B cell (primary cell): ENCODE results near the gene MRPS27. TPM values are rescaled to one million over a fixed set of nuclear protein-coding genes. Genes with fewer than 3 reads are reported as not detected.

Experiments used
- ATAC-seq: fragments of 200-7000 bp; cut with Tn5 transposase; one replicate; pipeline ENCODE4 v1.10.0; 2021; ENCODE audit warnings: low read depth, mild to moderate bottlenecking, moderate number of reproducible peaks, moderate library complexity
- CTCF ChIA-PET: fragments of 350-600 bp; sonication (Branson Sonifier 250); formaldehyde crosslinking; loops from one replicate; lab custom pipeline; 2021; ENCODE audit warnings: antibody characterized with exemption, inconsistent platforms; lab: Charles Lee
- POLR2A ChIA-PET: fragments of 350-600 bp; sonication (Branson Sonifier 250); formaldehyde crosslinking; loops from one replicate; lab custom pipeline; 2021; ENCODE audit warnings: antibody characterized with exemption; lab: Charles Lee
- DNase-seq: peaks from one replicate; pipeline ENCODE4 v3.0.0; 2013
- H2AFZ ChIP-seq: 2 replicates; pipeline ENCODE4 v1.6.1; 2012; ENCODE audit warnings: mild to moderate bottlenecking, low read depth, low read length; ENCODE audit not compliant: insufficient read depth, poor library complexity, severe bottlenecking
- H3K27ac ChIP-seq, 2 donors: 1 replicate in 1 of 2; 2 replicates in 1 of 2; pipeline ENCODE4 v1.5.1; 2012 to 2013; ENCODE audit warnings: low read length in 2 of 2, mild to moderate bottlenecking in 2 of 2, moderate library complexity in 1 of 2
- H3K27me3 ChIP-seq, 4 experiments: fragments of 200-600 bp in 1 of 4; sonication (generic) in 1 of 4; replicated peaks in 1 of 4; 1 replicate in 2 of 4; 2 replicates in 2 of 4; pipeline versions ENCODE4 v1.6.1 to v1.7.0; 2013 to 2016; ENCODE audit warnings: low read length in 3 of 4, mild to moderate bottlenecking in 2 of 4, mixed read lengths in 1 of 4, moderate library complexity in 1 of 4; ENCODE audit not compliant: insufficient read depth in 4 of 4, control insufficient read depth in 3 of 4; ENCODE audit errors: control extremely low read depth in 1 of 4
- H3K36me3 ChIP-seq, 2 experiments: replicated peaks in 1 of 2; 1 replicate in 1 of 2; 2 replicates in 1 of 2; pipeline versions ENCODE4 v1.6.1 to v1.7.1; 2013; ENCODE audit warnings: low read length in 1 of 2; ENCODE audit not compliant: insufficient read depth in 2 of 2, control insufficient read depth in 1 of 2; ENCODE audit errors: control extremely low read depth in 1 of 2, extremely low read depth in 1 of 2
- H3K4me1 ChIP-seq, 2 donors: fragments of 200-600 bp in 1 of 2; sonication (generic) in 1 of 2; 1 replicate in 1 of 2; 2 replicates in 1 of 2; pipeline versions ENCODE4 v1.5.1 to v1.6.1; 2013 to 2017; ENCODE audit warnings: low read length in 2 of 2; ENCODE audit not compliant: control insufficient read depth in 2 of 2, insufficient read depth in 2 of 2
- H3K4me2 ChIP-seq: replicated peaks from 2 replicates; pipeline ENCODE3; 2012; ENCODE audit warnings: mild to moderate bottlenecking, low read depth, low read length; ENCODE audit not compliant: poor library complexity, severe bottlenecking
- H3K4me3 ChIP-seq, 5 experiments: fragments of 200-600 bp in 1 of 5; sonication (generic) in 1 of 5; 1 replicate in 3 of 5; 2 replicates in 2 of 5; pipeline versions ENCODE4 v1.5.1 to v1.7.0; 2011 to 2016; ENCODE audit warnings: low read length in 4 of 5, mild to moderate bottlenecking in 4 of 5, low read depth in 2 of 5, control low read depth in 1 of 5, moderate library complexity in 1 of 5; ENCODE audit not compliant: insufficient read depth in 1 of 5; ENCODE audit errors: control extremely low read depth in 1 of 5, extremely low read depth in 1 of 5
- H3K79me2 ChIP-seq: fragments of 200-600 bp; sonication (generic); one replicate; pipeline ENCODE4 v1.6.0; 2016; ENCODE audit warnings: low read length; ENCODE audit not compliant: control insufficient read depth, insufficient read depth
- H3K9ac ChIP-seq: fragments of 200-600 bp; sonication (generic); 2 replicates; pipeline ENCODE4 v1.6.1; 2017; ENCODE audit warnings: mild to moderate bottlenecking, low read length, moderate library complexity
- H3K9me3 ChIP-seq, 3 donors: one replicate each; pipeline versions ENCODE4 v1.6.1 to v1.7.1; 2013; ENCODE audit warnings: low read length in 2 of 3; ENCODE audit not compliant: control insufficient read depth in 2 of 3, insufficient read depth in 1 of 3; ENCODE audit errors: control extremely low read depth in 1 of 3
- H4K20me1 ChIP-seq: 2 replicates; pipeline ENCODE4 v1.6.0; 2012; ENCODE audit warnings: mild to moderate bottlenecking, low read length; ENCODE audit not compliant: insufficient read depth, control insufficient read depth, poor library complexity, severe bottlenecking
- H3K27ac Mint-ChIP-seq: one replicate; pipeline ENCODE4 v1.8.0; 2021; ENCODE audit warnings: mixed read lengths
- H3K27me3 Mint-ChIP-seq: one replicate; pipeline ENCODE4 v1.8.0; 2021; ENCODE audit warnings: mixed read lengths
- H3K4me1 Mint-ChIP-seq: one replicate; pipeline ENCODE4 v1.8.0; 2021; ENCODE audit warnings: mixed read lengths
- H3K4me3 Mint-ChIP-seq: one replicate; pipeline ENCODE4 v1.8.0; 2021; ENCODE audit warnings: mixed read lengths
- H3K9me3 Mint-ChIP-seq: one replicate; pipeline ENCODE4 v1.8.0; 2022; ENCODE audit warnings: mixed read lengths; ENCODE audit not compliant: insufficient read depth
- EZH2 ChIP-seq: IDR thresholded peaks from 2 replicates; pipeline ENCODE4 v1.6.1; 2012; ENCODE audit warnings: borderline replicate concordance, low read depth, mild to moderate bottlenecking, moderate library complexity, low read length; ENCODE audit not compliant: insufficient read depth, poor library complexity, severe bottlenecking
- WGBS: methylation state at CpG from one replicate; pipeline ENCODE4 v1.1.5; 2013; ENCODE audit warnings: missing lambda C conversion rate; ENCODE audit not compliant: insufficient coverage; 5-methylcytosine and 5-hydroxymethylcytosine counted together
- intact Hi-C: fragments of 100-400 bp; cut with micrococcal nuclease; formaldehyde crosslinking; loops from one replicate; pipeline ENCODE4 v1.10.0; 2022
- polyA plus RNA-seq: library from polyadenylated mRNA; depleted of rRNA; stranded (reverse); fragments of >200 nt; gene quantifications from 2 replicates; pipeline ENCODE4 v1.2.3, GENCODE V29; 2012
- total RNA-seq, 2 donors: library from RNA; stranded (reverse); fragments of 120-200 nt in 1 of 2; gene quantifications; 1 replicate in 1 of 2; 2 replicates in 1 of 2; pipeline versions ENCODE4 v1.2.3 to v1.2.4, GENCODE V29; 2013 to 2022
- TF ChIP-seq, protein P1 (sequence below): fragments of 200-600 bp; IDR thresholded peaks from one replicate; pipeline ENCODE4 v1.8.0; 2022; ENCODE audit warnings: antibody characterized with exemption, mild to moderate bottlenecking

Gene MRPS27
- total and polyA plus RNA-seq, 2 donors (not counting 1 experiment from before 2014, with no cell fraction given): 33.4 to 58.3 TPM

DNA sequence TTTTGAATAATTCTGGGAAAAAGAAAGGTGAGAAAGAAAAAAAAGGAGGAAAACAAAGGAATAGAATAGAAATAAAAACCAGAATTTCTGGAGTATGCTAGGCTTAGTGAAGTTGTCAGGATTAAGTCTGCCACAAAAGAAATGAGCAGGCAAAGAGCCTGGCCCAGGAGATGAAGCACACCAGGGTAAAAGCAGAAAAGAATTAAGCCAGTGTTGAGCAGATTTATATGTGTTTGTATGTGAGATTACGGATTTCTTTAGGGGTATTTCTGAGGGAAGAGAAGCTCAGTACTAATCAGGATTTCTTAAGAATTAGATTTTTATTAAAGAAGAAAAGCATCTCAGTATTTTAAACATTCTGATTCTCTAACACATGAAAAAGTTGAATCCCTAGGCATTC is 74.5 kb downstream of the MRPS27 start:
- Mint-ChIP-seq H3K4me1 (peaks cover 7% of the 10 kb centered on the region), H3K27ac (no peak overlapping the region), H3K9me3 (no peaks in the 10 kb centered on the region), H3K4me3 (no peak overlapping the region), H3K27me3 (no peaks in the 10 kb centered on the region)
- no peaks in the 10 kb centered on the region for H3K27me3 ChIP-seq
- ATAC-seq (no peak), DNase-seq (no peak)
- no CpG with 5 or more reads among the region's 1 CpG for WGBS
- ChIA-PET POLR2A (no interaction called here), CTCF (no interaction called here)
- no peak overlapping the region for H3K4me2 ChIP-seq
- intact Hi-C loops: no loop called here
- no peaks in the 10 kb centered on the region for H3K9me3 ChIP-seq
- H3K4me3 ChIP-seq: no peak overlapping the region
- no peaks in the 10 kb centered on the region for H4K20me1 ChIP-seq
- H3K36me3 ChIP-seq: peaks cover 1 to 5% of the 10 kb centered on the region in 2 experiments
- H3K9ac ChIP-seq: no peak overlapping the region
- no peak overlapping the region for H3K27ac ChIP-seq
- H3K79me2 ChIP-seq: no peaks in the 10 kb centered on the region
- no peaks in the 10 kb centered on the region for H3K4me1 ChIP-seq
- no peak overlapping the region for H2AFZ ChIP-seq
- no peak for TF ChIP-seq EZH2
- TF ChIP-seq, protein P1, sequence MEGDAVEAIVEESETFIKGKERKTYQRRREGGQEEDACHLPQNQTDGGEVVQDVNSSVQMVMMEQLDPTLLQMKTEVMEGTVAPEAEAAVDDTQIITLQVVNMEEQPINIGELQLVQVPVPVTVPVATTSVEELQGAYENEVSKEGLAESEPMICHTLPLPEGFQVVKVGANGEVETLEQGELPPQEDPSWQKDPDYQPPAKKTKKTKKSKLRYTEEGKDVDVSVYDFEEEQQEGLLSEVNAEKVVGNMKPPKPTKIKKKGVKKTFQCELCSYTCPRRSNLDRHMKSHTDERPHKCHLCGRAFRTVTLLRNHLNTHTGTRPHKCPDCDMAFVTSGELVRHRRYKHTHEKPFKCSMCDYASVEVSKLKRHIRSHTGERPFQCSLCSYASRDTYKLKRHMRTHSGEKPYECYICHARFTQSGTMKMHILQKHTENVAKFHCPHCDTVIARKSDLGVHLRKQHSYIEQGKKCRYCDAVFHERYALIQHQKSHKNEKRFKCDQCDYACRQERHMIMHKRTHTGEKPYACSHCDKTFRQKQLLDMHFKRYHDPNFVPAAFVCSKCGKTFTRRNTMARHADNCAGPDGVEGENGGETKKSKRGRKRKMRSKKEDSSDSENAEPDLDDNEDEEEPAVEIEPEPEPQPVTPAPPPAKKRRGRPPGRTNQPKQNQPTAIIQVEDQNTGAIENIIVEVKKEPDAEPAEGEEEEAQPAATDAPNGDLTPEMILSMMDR: no peak

DNA sequence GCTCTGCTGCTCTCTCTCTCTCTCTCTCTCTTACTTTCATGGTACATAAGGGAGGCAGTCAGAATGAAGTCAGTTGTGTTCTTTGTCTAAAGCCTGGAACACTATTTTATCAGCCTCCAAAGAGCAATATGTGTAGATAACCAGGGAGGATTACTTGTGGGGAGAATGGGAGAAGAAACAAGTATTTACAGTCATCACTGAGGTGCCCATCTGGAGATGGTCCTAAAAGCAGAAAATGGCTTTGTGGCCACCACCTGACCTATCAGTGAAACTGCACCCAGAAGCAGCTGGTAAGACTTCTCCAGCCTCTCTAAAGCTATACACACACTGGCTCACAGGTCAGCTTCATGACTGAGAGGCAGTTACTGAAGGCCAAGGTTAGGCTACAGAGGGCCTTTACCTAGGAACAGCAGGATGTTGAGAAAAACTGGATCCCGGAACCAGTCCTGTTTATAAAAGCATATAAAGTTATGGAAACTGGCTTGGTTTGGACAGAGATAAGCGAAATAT is 75.1 kb downstream of the MRPS27 start:
- Mint-ChIP-seq H3K9me3 (no peaks in the 10 kb centered on the region), H3K4me3 (no peak overlapping the region), H3K27ac (no peak overlapping the region), H3K4me1 (peaks cover 7% of the 10 kb centered on the region), H3K27me3 (no peaks in the 10 kb centered on the region)
- no peak overlapping the region for H3K4me3 ChIP-seq
- no peak for TF ChIP-seq EZH2
- TF ChIP-seq, protein P1: no peak
- ATAC-seq: no peak
- H3K27ac ChIP-seq: no peak overlapping the region
- no peak for DNase-seq
- ChIA-PET POLR2A (no interaction called here), CTCF (no interaction called here)
- no peaks in the 10 kb centered on the region for H3K4me1 ChIP-seq
- WGBS: 100% methylated on average over 1 of the region's 2 CpGs
- no peak overlapping the region for H3K9ac ChIP-seq
- peaks cover 0 to 5% of the 10 kb centered on the region in 2 experiments for H3K36me3 ChIP-seq
- intact Hi-C loops: no loop called here
- H3K4me2 ChIP-seq: no peak overlapping the region
- no peaks in the 10 kb centered on the region for H3K27me3 ChIP-seq
- H3K9me3 ChIP-seq: no peaks in the 10 kb centered on the region
- no peaks in the 10 kb centered on the region for H4K20me1 ChIP-seq
- no peaks in the 10 kb centered on the region for H3K79me2 ChIP-seq
- H2AFZ ChIP-seq: no peak overlapping the region
